A549 treated with CpdA at 1 μM for 4 hours (cell line): Measurements from ENCODE around the gene CFAP73. TPM values are rescaled to one million over a fixed set of nuclear protein-coding genes. Genes with fewer than 3 reads are reported as not detected.

Source experiments
- total RNA-seq: library from RNA; stranded (reverse); fragments of 200-300 nt; extraction: Qiagen RNA extraction; gene quantifications from 5 replicates; pipeline ENCODE4 v1.2.3, GENCODE V29; 2022; ENCODE audit warnings: low read depth

CFAP73 gene
- total RNA-seq = 0.11 to 0.15 TPM in 2 of 5 replicates, not detected in the others

DNA sequence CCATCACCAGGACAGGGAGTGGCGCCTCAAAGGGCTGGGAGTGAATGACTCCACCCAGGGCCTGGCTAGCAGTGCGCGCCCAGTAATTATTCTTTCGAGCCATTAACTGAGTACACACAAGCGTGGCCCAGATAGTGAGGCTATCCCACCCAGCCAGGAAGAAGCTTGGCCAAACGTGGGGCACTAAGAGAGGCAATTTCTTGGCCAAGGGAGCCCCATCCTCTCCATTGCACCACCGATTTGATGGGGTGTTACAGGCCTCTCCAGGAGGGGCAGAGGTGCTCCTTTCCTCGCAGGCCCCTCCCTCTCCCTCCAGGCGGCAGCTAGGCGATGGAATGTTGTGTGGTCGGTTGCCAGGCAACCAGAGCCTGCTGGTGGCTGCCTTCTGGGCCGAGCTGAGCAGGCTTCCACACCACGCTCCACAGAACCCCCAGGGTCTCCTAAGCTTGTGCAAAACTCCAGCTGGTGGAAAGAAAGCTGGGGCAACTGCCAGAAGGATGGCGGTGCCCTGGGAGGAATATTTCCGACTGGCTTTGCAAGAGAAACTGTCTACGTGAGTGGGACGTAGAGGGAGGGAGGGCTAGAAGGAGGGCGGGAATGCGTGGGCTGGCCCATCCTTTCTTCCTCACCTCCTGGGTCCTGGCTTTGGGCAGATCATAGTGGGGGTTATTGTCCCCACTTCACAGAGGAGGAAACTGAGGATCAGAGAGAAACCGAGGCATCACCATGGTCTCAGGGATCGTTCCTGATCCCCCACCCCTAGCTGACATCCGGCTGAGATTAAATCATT lies at the start of gene CFAP73:
CFAP73 (plus strand) TSS at position 364 of the 790 bp plus-strand sequence; CDS start at position 498, 134 bp downstream.

DNA sequence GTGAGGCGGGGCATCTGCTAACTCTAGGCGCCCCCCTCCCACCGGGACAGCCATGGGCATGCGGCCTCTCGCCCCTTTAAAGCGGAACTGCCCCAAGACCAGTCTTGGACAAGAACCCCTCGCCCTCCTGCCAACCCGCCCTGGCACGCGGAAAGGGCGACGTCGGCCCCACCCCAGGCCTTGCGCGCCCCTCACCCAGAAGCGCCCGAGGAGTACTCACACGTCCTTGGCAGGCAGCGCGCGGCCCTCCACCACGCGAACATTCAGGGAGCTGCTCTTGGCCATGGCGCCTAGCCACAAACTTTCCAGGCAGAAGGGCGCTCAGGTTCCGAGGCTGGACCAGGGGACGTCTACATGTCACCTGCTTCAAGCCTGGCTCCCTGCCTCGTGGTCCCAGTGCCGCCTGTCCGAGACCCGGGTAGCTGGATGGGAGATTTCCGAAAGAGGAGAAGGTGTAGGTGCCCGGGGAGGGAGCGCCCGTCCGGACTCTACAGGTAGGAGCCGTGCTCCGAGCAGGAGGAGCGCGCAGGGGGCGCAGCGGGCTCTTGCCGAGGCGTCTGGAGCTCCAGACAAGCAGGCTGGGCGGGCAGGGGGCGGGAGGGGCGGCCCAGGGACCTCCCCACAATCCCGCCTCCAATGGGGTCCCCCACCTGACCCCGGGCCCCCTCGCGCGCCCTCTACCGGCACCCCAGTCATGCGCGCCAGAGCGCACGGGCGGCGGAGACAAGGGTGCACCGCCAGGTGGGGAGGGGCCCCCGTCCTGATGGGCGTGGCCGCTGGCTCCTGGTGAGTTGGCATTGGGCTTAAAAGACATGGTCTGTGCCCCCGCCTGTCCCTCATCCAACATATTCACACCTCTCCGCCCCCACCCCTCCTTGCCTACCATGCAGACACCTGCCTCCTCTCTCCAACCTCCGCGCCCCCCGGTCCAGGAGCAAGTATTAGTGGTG lies 14.1 kb upstream of the CFAP73 start, which contains the start of gene RASAL1:
RASAL1 (minus strand) TSS at position 584 of the 950 bp plus-strand sequence; CDS start at position 285, 299 bp downstream.

DNA sequence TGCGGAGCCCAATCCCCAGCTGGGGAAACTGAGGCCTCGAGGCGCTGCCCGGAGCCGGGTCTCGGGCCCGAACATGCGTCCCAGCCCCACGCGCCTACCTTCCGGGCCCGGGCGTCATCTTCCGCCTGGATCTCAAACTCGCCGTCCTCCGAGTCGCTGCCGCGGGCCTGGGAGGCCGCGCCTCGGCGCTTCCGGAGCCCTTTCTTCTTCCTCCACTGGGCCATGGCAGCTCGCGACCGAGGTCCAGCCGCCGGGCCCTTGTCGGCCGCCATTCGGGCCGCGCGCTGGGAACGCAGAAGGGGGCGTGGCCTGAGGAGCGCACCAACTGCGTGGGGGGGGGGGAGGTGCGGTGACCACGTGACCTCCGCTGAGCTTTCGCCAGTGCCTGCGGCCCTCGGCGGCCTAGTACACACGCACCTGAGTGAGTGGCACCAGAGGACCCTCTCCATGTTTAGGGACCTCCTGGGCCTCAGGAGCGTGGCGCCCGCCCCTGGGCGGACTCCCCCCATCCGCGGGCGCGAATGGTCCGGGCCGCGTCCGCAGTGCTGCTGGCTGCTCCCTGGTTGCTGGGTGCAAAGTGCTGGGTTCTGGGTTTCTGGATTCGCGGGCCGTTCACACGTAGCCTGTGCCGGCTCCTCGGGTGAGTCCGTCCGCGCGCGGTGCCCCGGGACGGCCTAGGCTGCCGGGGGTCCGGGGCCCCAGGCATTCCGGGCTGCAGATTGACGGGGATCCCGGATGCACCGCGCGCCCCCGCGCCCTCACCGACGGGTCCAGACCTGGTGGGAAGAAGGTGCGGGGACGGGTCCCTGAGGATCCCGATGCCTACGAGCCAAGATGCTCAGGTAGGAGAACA lies 35.9 kb downstream of the CFAP73 start, which contains the start of the genes DDX54 and RITA1:
DDX54 (minus strand) TSS at position 299 of the 853 bp plus-strand sequence; CDS start at position 272, 27 bp downstream.
RITA1 (plus strand) TSS at position 542 of the 853 bp plus-strand sequence. CDS start 1,026 bp downstream, outside the sequence.

Other genes starting within 250 kb of the CFAP73 start
- 41.9 to 76.3 TPM (median 65.0 TPM) in 5 replicates for gene OAS1, start 242.8 kb upstream of the CFAP73 start, total RNA-seq
- gene OAS3, start 211.2 kb upstream of the CFAP73 start, total RNA-seq = 23.3 to 29.8 TPM (median 28.1 TPM) in 5 replicates
- gene OAS2, start 171.2 kb upstream of the CFAP73 start, total RNA-seq = 0.22 to 0.38 TPM (median 0.30 TPM) in 5 replicates
- 0.32 to 0.67 TPM (median 0.46 TPM) in 5 replicates for gene DTX1, start 93.0 kb upstream of the CFAP73 start, total RNA-seq
- 0.19 to 0.62 TPM (median 0.28 TPM) in 5 replicates for gene RASAL1, start 14.0 kb upstream of the CFAP73 start, total RNA-seq
- 52.0 to 89.2 TPM (median 82.5 TPM) in 5 replicates for gene DDX54, start 35.8 kb downstream of the CFAP73 start, total RNA-seq
- gene RITA1, start 36.0 kb downstream of the CFAP73 start, total RNA-seq = 27.9 to 38.7 TPM (median 35.9 TPM) in 5 replicates
- 17.8 to 23.3 TPM (median 18.5 TPM) in 5 replicates for gene TPCN1, start 71.7 kb downstream of the CFAP73 start, total RNA-seq
- gene SLC8B1, start 185.4 kb downstream of the CFAP73 start, total RNA-seq = 7.1 to 10.2 TPM (median 8.5 TPM) in 5 replicates
- gene PLBD2, start 208.9 kb downstream of the CFAP73 start, total RNA-seq = 26.5 to 38.3 TPM (median 29.7 TPM) in 5 replicates